Measurements from ENCODE around the gene TESPA1.
A peak's percentile ranks its signal among the peaks of the same experiment; 100 is the strongest.
"Not testable (repeated sequence)": the region's sequence is repeated elsewhere in the genome, so short reads cannot be mapped to it uniquely, and the experiment has no call there.

Gene TESPA1, protein sequence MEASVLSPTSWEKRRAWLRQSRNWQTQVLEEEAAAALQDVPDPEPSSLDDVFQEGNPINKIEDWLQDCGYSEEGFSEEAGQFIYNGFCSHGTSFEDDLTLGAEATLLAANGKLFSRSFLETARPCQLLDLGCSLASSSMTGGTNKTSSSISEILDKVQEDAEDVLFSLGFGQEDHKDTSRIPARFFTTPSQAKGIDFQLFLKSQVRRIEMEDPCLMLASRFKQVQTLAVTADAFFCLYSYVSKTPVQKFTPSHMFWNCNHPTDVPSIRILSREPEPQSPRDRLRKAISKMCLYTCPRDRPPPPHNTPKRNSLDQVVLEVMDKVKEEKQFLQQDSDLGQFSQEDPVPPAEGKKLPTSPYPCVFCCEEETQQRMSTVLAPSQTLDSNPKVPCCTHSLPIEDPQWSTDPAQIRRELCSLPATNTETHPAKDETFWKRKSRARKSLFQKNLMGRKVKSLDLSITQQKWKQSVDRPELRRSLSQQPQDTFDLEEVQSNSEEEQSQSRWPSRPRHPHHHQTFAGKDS
- total RNA-seq: 57.5 to 243 (median 87.9) reads per million in 4 experiments

DNA sequence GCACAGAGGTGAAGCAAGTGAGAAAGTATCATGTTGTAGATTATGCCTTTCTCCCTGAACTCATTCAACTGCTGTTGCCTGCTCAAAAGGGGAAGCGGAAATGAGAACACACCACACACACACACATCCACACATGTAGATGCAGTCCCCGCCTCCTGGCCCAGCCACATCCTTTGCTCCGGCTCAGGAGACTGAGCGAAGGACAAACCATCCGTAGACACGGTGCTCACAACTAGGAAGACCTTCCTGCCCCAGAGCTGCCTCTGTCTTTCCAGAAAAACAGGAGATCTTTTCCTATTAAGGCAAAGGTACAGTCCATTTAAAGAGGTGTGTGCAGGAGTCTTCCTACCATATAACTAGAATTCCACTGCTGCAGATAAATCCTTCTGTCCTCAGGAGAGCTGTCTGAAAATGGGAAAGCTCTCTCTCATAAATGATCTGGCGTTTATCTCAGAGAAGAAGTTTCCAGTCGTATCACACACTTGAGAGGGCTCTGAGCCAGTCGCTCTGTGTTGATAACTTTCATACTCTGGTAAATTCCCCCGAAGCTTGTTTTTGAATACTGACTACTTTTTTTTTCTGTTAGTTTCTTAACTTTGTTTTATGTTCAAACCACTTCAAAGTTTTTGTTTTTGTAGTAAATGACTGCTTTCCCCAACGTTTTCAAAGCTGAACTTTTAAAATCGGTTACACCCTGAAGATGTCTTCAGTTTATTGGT is at the start of gene TESPA1:
TESPA1 (minus strand) TSS at position 105 of the 719 bp plus-strand sequence. CDS start 10,200 bp downstream, outside the sequence.
- DNase-seq: peak; percentile 59

DNA sequence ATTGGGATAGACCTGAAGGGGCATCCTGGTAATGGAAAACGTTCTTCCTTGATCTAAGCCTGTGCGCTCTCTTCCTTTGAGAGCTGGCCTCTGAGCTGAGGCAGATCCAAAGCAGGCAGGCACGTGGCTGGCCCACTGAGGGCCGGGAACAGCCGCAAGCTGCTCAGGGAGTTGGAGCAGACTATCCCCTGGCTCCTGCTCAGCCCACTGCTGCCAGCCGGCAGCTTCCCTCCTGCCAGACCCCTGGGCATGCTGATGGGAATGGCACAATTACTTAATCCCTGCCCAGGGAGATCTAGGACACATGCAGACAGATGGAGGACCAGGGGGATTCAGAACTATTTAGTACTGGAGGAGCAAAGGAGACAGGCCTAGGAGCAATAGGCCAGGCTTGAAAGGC is 49.7 kb upstream of the TESPA1 start:
- no peak for DNase-seq

- no peak for DNase-seq
These were observed 40.9 kb upstream of the TESPA1 start for GRCh38 chr12:55025508-55025907.

DNA sequence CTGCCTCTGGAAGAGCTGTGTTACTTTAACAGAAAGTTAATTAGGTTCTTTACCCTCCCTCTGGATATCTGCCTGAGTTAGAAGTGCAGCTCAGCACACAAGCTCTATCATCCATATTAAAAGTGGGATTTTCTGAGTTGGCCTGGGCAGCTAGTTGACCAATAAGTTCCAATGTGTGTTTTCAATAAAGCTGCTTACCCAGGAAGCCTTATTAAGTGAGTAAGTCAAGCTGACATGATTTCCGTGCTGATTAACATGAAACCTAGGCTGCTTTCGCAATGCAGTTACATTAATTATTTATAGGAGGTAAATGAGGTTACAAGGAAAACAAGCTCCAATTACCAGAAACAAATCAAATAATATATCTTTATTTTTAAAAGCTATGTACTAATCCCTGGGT is 40.0 kb upstream of the TESPA1 start:
- DNase-seq: no peak

GRCh38 chr12:55019784-55020183 is 35.2 kb upstream of the TESPA1 start, which contains the start of gene NEUROD4:
TSS of gene NEUROD4 (plus strand) at chr12:55019974. CDS start at chr12:55026440, 6,466 bp downstream.
- no peak for DNase-seq

DNA sequence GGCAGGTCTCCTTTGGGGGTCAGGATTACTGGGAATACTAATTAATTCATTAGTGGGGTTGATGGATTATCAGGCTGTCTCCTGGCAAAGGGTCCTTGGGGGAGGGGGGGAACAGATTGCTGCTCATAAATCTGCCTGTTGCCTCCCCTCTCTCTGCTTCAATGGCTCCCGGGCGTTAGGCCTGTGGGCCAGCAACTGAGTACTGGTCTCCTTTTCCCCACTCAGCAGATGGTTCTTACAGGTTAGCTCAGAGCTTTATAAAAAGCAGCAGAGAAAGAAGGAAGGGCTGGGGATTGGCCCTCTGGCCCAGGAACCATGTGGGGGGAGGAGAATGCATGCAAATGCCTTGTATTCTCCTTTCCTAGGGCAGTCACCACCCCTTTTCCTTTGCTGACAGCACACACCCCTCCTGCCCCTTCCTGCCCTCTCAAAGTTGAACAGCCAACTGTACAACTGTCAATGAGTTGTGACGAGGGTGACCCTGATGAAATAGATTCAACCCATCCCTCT is 32.9 kb upstream of the TESPA1 start:
- no peak for DNase-seq

DNA sequence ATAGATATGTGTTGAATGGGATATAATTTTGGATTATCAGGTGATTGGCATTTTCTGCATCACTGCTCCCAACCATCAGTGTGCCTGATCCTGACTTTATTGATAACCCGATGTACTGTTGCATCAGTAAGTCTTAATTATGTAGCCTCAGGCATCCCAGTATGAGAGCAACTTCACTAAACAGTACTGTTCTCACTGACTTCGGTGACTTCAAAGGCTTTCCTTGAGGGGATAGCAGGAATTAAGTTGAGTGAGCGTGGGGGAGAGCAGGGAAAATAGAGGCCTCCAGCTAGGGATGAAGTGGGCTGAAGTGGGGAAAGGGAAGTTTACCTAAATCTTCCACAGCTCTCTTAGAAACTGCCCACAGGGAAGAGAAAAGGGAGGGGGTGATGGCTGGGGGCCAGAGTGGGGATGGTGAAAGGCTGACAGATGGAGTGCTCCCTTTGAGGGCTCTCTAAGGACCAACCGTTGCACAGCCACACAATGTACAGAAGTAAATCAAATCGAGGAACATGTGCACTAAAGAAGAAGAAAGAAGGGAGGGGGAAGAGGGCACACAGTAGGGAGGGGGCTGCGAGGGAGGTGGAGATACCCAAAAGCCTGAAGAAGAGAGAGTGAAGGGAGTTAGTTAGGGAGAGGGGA is 24.5 kb upstream of the TESPA1 start:
- DNase-seq: no peak

DNA sequence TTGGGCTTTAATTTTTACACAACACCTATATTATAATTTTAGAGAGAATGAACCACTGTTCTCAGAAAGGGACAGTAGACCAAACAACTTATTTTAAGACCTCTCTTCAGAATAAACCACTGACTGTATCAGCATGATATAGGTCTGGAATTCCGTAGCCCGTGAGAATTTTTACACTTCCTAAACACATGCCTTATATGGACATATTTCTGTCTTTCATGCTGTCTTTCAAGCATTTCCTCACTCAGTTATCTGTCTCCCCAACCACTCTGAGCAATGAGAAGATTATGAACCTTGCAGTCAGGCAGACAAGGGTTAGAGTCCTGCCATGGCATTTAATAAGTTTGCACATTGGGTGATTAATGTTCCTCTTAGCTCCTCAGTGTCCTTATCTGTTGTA is 17.8 kb upstream of the TESPA1 start:
- DNase-seq: no peak

GRCh38 chr12:55001198-55001868 is 16.8 kb upstream of the TESPA1 start:
- no peak for DNase-seq

DNA sequence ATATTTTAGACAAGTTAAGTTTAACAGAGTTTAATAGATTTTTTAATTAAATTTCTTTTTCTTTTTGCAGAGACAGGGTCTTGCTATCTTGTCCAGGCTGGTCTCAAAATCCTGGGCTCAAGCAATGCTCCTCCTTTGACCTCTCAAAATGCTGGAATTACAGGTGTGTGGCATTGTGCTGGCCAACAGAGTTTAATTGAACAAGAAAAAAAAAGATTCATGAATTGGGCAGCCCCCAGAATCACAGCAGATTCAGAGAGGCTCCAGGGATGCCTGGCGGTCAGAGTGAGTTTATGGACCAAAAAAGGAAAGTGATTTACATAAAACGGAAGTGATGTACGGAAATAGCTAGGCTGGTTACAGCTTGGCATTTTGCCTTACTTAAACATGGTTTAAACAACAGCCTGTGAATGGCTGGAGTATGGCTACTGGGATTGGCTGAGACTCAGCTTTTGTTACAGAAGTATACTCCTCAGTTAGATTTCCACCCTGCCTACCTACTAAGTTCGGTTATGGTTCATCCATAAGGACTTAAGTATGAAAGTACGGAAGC is 14.5 kb upstream of the TESPA1 start:
- no peak for DNase-seq

GRCh38 chr12:54997929-54998522 is 13.5 kb upstream of the TESPA1 start:
- no peak for DNase-seq

- no peak for DNase-seq
These were observed 11.6 kb upstream of the TESPA1 start for GRCh38 chr12:54996205-54996604.

- peak; percentile 44 for DNase-seq
These were observed 8.7 kb upstream of the TESPA1 start for GRCh38 chr12:54993181-54993835.

DNA sequence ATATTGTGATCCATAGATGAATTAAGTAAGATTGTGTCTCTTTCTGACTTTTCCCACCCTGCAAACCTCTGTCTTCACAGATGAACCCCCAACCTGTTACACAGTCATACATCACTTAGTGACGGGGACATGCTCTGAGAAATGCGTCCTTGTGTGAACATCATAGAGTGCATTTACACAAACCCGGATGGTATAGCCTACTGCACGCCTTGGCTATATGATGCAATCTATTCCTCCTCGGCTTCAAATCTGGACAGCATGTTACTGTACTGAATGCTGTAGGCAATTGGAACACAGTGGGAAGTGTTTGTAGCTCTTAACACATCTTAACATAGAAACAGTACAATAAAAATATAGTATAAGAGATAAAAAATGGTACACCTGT is 7.4 kb upstream of the TESPA1 start:
- no peak for DNase-seq

DNA sequence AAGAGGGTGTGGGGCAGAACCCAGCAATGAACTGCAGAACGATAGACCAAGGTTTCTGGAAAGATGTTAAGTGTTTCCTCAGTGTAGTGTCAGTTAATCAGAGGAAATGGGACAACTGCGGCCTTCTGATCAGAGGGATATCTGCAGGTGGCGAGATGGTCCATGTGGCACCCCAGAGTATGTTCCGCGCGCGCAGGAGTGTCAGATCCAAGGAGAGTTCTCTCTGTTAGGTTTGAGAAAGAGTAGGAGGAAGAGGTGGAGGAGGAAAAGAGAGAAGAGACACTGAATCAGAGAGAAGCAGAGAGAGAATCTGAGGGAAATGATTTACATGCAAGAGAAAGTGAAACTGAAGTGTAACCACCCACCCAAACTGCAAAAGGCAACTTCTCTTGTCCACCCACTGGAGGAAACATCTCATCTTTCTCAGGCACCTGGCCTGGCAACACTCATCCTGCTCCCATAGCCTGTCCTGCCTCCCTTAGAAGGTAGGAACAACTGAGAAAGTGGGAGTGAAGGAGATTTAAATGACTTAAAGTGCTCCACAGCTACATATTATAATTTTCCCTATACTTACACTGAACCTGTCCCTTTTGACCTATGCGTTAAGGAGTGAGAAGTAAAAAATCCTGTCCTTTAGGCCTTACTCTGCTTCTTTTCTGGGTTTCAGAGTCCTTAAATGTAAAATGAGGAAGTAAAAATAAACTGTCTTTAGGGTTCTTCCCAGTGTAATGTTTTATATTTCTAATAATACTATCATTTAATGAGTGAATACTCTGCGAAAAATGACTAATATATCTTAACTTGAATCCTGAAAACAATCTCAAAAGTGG is 6.8 kb upstream of the TESPA1 start:
- DNase-seq: no peak

DNA sequence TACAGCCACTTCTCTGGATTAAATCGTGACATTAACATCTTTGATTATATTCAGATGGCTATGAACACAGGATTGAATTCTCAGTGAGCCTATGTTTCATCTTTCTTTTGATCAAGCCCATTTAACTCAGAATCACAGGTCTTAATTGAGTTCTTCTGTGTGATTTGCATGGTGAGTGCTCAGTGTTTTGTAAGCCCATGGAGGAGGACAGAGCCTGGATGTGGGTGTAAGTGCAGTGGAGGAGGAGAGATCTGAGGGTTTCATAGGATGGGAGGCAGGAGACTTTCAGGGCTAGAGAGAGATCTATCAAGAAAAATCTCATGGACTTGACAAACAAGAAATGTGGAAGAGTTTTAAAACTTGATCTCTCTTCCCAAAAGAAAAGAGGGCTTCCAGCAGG is 5.3 kb upstream of the TESPA1 start:
- no peak for DNase-seq

DNA sequence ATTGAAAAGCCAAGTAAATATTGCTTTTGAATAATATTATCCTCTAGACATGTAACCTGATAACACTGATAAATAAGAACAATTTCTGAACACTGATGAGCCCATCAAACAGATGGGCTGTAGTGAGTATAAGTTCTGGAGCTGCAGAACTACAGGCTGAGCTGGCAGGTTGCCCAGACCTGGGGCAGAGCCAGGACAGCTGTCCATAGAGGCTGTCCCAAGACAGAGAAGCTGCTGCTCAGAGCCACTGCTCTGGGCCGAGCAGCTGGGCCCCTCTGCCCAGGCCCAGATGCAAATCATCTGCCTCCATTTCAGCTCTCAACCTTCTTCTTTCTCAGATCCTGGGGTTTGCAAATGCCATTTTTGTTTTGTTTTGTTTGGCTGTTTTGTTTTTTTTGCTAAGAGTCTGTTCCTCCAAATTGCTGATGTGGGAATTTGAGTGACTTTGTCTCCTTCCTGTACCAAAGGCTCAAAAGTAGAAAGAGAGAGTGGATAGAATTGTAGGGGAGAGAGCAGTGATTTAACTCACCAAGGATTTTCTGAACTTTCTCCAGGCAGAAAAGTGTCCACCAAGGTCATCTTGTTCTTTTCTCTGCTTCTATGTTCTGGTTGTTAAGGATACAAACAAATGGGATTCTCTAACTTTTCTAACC is 4.0 kb upstream of the TESPA1 start:
- DNase-seq: no peak

DNA sequence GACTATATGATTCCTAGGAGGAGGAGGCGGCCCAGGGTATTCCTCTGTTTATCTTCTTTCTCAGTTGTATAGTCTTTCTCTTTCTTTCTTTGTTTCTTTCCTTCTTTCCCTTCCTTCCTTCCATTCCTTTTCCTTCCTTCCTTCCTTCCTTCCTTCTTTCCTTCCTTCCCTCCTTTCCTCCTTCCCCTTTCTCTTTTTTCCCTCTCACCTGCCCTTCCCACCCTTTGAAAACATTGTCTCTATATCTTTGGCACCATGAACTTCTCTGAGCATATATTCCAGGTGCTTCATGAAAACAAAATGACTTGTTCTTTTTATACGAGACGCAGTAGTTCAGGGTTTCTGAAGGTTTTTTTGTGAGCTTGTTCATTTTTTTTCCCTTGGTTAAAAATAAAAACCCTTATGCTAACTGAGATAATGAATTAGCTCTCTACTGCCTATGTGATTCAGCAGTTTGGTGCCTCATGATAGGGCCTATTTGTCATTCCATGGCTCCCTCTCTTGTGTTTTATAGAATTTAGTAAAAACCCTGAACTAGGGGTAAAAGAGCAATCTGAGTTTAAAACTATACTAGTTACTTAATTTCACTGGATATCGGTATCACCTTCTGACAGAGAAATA is 3.2 kb upstream of the TESPA1 start:
- DNase-seq: no peak

- DNase-seq: not testable (repeated sequence)
These were observed 2.2 kb upstream of the TESPA1 start for GRCh38 chr12:54986773-54987172.
